HG03342 (cell line): ENCODE results near the gene MFAP3L.
"Not testable (repeated sequence)": the region's sequence is repeated elsewhere in the genome, so short reads cannot be mapped to it uniquely, and the experiment has no call there.

Source experiments
- ATAC-seq: cut with Tn5 transposase; IDR thresholded peaks from one replicate; pipeline ENCODE4 v1.9.1; 2021; ENCODE audit warnings: mild to moderate bottlenecking, moderate library complexity; ENCODE audit not compliant: unreplicated experiment

Gene MFAP3L

GRCh38 chr4:169948271-169948670 lies 77.9 kb downstream of the MFAP3L start:
- no peak for ATAC-seq

GRCh38 chr4:169945636-169946035 lies 80.6 kb downstream of the MFAP3L start:
- no peak for ATAC-seq

GRCh38 chr4:169943601-169944000 lies 82.6 kb downstream of the MFAP3L start:
- ATAC-seq: not testable (repeated sequence)

- ATAC-seq: no peak
These were observed 85.1 kb downstream of the MFAP3L start for GRCh38 chr4:169941141-169941540.

GRCh38 chr4:169940460-169940859 lies 85.7 kb downstream of the MFAP3L start:
- no peak for ATAC-seq
